ENCODE results near the gene GPC5. TPM values are rescaled to one million over a fixed set of nuclear protein-coding genes. Genes with fewer than 3 reads are reported as not detected.

The GPC5 gene
- total RNA-seq, 1 experiment from 2014 or later: 0.15 TPM

DNA sequence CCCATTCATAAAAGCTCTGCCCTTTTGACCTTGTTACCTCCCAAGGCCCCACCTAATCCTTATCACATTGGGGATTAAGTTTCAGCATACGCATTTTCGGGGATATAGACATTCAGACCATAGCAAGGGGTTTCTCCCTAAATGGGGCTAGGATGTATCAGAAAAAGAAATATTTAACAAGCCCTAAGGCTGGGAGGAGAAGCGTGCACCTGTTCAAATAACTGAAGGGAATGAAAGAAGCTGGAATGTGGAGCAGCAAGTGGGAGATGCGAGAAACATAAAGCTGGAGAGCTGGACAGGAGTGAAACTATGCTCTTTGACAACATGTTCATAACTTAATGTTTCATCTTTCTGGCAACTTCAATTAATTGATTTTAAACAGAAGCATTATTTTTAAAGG is 1016.4 kb downstream of the GPC5 start:
- no CpG with 5 or more reads among the region's 4 CpGs for WGBS (ENCODE audit: extremely low coverage, insufficient read length, low lambda C conversion rate)
- Mint-ChIP-seq H3K27me3 (ENCODE audit: low read depth) (peaks cover 4% of the 10 kb centered on the region; the same call in 1 of the 2 replicates), H3K9me3 (no peaks in the 10 kb centered on the region), H3K27ac (no peak overlapping the region), H3K4me1 (peaks cover 0 to 5% of the 10 kb centered on the region in 2 experiments; a peak in 2 of 4 replicates), H3K36me3 (ENCODE audit: insufficient read depth in 1 of 3, low read depth in 3 of 3) (no peaks in the 10 kb centered on the region), H3K4me3 (no peak overlapping the region)
- H2AFZ ChIP-seq (ENCODE audit: low read length): no peak overlapping the region
- H4K5ac ChIP-seq (ENCODE audit: insufficient read length, low read depth, low read length): no peak overlapping the region
- no peak overlapping the region for H2BK20ac ChIP-seq (ENCODE audit: low read depth, low read length, poor library complexity, severe bottlenecking)
- no peak overlapping the region for H4K8ac ChIP-seq (replicated peaks; ENCODE audit: insufficient read length, low read depth, low read length)
- TF ChIP-seq, protein P1, sequence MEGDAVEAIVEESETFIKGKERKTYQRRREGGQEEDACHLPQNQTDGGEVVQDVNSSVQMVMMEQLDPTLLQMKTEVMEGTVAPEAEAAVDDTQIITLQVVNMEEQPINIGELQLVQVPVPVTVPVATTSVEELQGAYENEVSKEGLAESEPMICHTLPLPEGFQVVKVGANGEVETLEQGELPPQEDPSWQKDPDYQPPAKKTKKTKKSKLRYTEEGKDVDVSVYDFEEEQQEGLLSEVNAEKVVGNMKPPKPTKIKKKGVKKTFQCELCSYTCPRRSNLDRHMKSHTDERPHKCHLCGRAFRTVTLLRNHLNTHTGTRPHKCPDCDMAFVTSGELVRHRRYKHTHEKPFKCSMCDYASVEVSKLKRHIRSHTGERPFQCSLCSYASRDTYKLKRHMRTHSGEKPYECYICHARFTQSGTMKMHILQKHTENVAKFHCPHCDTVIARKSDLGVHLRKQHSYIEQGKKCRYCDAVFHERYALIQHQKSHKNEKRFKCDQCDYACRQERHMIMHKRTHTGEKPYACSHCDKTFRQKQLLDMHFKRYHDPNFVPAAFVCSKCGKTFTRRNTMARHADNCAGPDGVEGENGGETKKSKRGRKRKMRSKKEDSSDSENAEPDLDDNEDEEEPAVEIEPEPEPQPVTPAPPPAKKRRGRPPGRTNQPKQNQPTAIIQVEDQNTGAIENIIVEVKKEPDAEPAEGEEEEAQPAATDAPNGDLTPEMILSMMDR (conservative IDR thresholded peaks at IDR 0.05): no peak
- no peak overlapping the region for H2BK120ac ChIP-seq (ENCODE audit: low read depth, low read length, poor library complexity, severe bottlenecking)
- DNase-seq: no peak
- no peak overlapping the region for H3K9ac ChIP-seq (ENCODE audit: extremely low read depth, insufficient read length, low read length)
- H3T11ph ChIP-seq (ENCODE audit: low read length): no peak overlapping the region
- H2BK15ac ChIP-seq (ENCODE audit: low read depth, low read length): no peak overlapping the region
- no peak overlapping the region for H4K91ac ChIP-seq (ENCODE audit: insufficient read length, low read depth, low read length)
- no peak overlapping the region for H3K56ac ChIP-seq (ENCODE audit: insufficient read length, low read depth, low read length)
- no peaks in the 10 kb centered on the region; the same call in 1 of the 2 replicates for H3K4me1 ChIP-seq (ENCODE audit: insufficient read depth, low read length)
- no peaks in the 10 kb centered on the region for H3K9me3 ChIP-seq (ENCODE audit: control insufficient read depth, low read depth, low read length)
- no peak overlapping the region for H2BK12ac ChIP-seq (ENCODE audit: insufficient read length, low read depth, low read length)
- H3K23me2 ChIP-seq (ENCODE audit: insufficient read length, low read depth, low read length, poor library complexity, severe bottlenecking): no peaks in the 10 kb centered on the region
- no peak overlapping the region for H3K14ac ChIP-seq (ENCODE audit: insufficient read depth, low read length)
- no peak overlapping the region for H3K23ac ChIP-seq (ENCODE audit: insufficient read length, low read depth, low read length)
- no peaks in the 10 kb centered on the region for H3K27me3 ChIP-seq (ENCODE audit: insufficient read depth, low read length)
- no peak overlapping the region for H3K18ac ChIP-seq (ENCODE audit: insufficient read length, low read depth, low read length)
- H2AK5ac ChIP-seq (ENCODE audit: insufficient read length, low read length): no peak overlapping the region
- no peak overlapping the region for H3K4ac ChIP-seq (ENCODE audit: low read depth, low read length)
- no peaks in the 10 kb centered on the region for H3K79me1 ChIP-seq (ENCODE audit: insufficient read depth, low read depth, low read length, poor library complexity, severe bottlenecking)
- no peaks in the 10 kb centered on the region for H3K79me2 ChIP-seq (ENCODE audit: insufficient read depth, low read length)
- H3K27ac ChIP-seq (ENCODE audit: insufficient read length, low read depth, low read length): no peak overlapping the region
- H2BK5ac ChIP-seq (ENCODE audit: insufficient read length, low read length): no peak overlapping the region
- H3K4me2 ChIP-seq (ENCODE audit: insufficient read depth, insufficient read length, low read length): no peak overlapping the region
- H4K20me1 ChIP-seq (ENCODE audit: control insufficient read depth, insufficient read depth, insufficient read length): no peaks in the 10 kb centered on the region

Measured in H9 (cell line).